Fibroblast of mammary gland (primary cell): ENCODE measurements around the gene CHAF1B.
"Not testable (repeated sequence)": the region's sequence is repeated elsewhere in the genome, so short reads cannot be mapped to it uniquely, and the experiment has no call there.

Experiments
- DNase-seq: peaks from one replicate; pipeline ENCODE4 v3.0.0-alpha.2; 2010; ENCODE audit warnings: low read depth
- H3K4me3 ChIP-seq: 2 replicates; pipeline ENCODE4 v1.5.1; 2011; ENCODE audit warnings: low read depth, mild to moderate bottlenecking, low read length, moderate library complexity; ENCODE audit not compliant: control insufficient read depth
- CTCF ChIP-seq: conservative IDR thresholded peaks from 2 replicates; pipeline ENCODE4 v1.5.1; 2011; ENCODE audit warnings: low read depth, low read length, inconsistent platforms; ENCODE audit not compliant: control insufficient read depth, insufficient read depth

The CHAF1B gene

GRCh38 chr21:36385233-36386030 is at the start of gene CHAF1B:
TSS of gene CHAF1B (plus strand) at chr21:36385392. CDS start at chr21:36386137, 745 bp downstream.
- peak; percentile 68 for DNase-seq
- TF ChIP-seq CTCF: no peak
- H3K4me3 ChIP-seq: peak within 1 kb of the TSS; percentile 65

- no peak overlapping the region for H3K4me3 ChIP-seq
- TF ChIP-seq CTCF: no peak
- DNase-seq: peak; percentile 83
Observed at GRCh38 chr21:36337099-36337509, 48.1 kb upstream of the CHAF1B start.

GRCh38 chr21:36338975-36339374 is 46.2 kb upstream of the CHAF1B start:
- no peak for TF ChIP-seq CTCF
- no peak overlapping the region for H3K4me3 ChIP-seq
- no peak for DNase-seq

GRCh38 chr21:36342581-36342980 is 42.6 kb upstream of the CHAF1B start:
- H3K4me3 ChIP-seq, DNase-seq: not testable (repeated sequence)

- DNase-seq: no peak
- TF ChIP-seq CTCF: no peak
- H3K4me3 ChIP-seq: no peak overlapping the region
Observed at GRCh38 chr21:36344931-36345330, 40.3 kb upstream of the CHAF1B start.

GRCh38 chr21:36347278-36347961 is 37.8 kb upstream of the CHAF1B start:
- no peak for TF ChIP-seq CTCF
- no peak overlapping the region for H3K4me3 ChIP-seq
- DNase-seq: peak; percentile 29

GRCh38 chr21:36347962-36348328 is 37.2 kb upstream of the CHAF1B start:
- no peak for TF ChIP-seq CTCF
- peak; percentile 35 for DNase-seq

More at GRCh38 chr21:36347962-36348328, 37.2 kb upstream of the CHAF1B start:
- no peak overlapping the region for H3K4me3 ChIP-seq
